Measurements from ENCODE around the gene TECPR2.
A peak's percentile ranks its signal among the peaks of the same experiment; 100 is the strongest.
"Not testable (repeated sequence)": the region's sequence is repeated elsewhere in the genome, so short reads cannot be mapped to it uniquely, and the experiment has no call there.

Gene TECPR2

GRCh38 chr14:102362545-102363181 lies at the start of gene TECPR2, which contains the start of gene CINP:
TSS of gene TECPR2 (plus strand) at chr14:102362941. CDS start at chr14:102376722, 13,781 bp downstream.
TSS of gene CINP (minus strand) at chr14:102362890. CDS start at chr14:102362851, 39 bp downstream.
- DNase-seq (ENCODE audit: low read depth in 3 of 3) = peak; percentile 92 to 99 (median 94)

- peak; percentile 65 to 71 (median 70) for DNase-seq (ENCODE audit: low read depth in 3 of 3)
Observed at GRCh38 chr14:102314242-102315011, 48.3 kb upstream of the TECPR2 start.

- DNase-seq (ENCODE audit: low read depth in 3 of 3) = no peak
Observed at GRCh38 chr14:102315121-102315520, 47.6 kb upstream of the TECPR2 start.

GRCh38 chr14:102316338-102316742 lies 46.4 kb upstream of the TECPR2 start:
- DNase-seq (ENCODE audit: low read depth in 3 of 3) = no peak

GRCh38 chr14:102316743-102317563 lies 45.8 kb upstream of the TECPR2 start:
- peak; percentile 89 to 96 (median 92) for DNase-seq (ENCODE audit: low read depth in 3 of 3)

- DNase-seq (ENCODE audit: low read depth in 3 of 3) = no peak
Observed at GRCh38 chr14:102317564-102318248, 45.0 kb upstream of the TECPR2 start.

- DNase-seq (ENCODE audit: low read depth in 3 of 3) = no peak
Observed at GRCh38 chr14:102318781-102319276, 43.9 kb upstream of the TECPR2 start.

GRCh38 chr14:102319351-102320032 lies 43.2 kb upstream of the TECPR2 start, which contains the start of gene ZNF839:
TSS of gene ZNF839 (plus strand) at chr14:102319746. CDS start at chr14:102319766, 20 bp downstream.
- peak; percentile 89 to 96 (median 89) for DNase-seq (ENCODE audit: low read depth in 3 of 3)

- DNase-seq (ENCODE audit: low read depth in 3 of 3) = peak in 2 of 3 experiments; percentile 26 to 37
Observed at GRCh38 chr14:102320033-102320660, 42.6 kb upstream of the TECPR2 start.

- no peak for DNase-seq (ENCODE audit: low read depth in 3 of 3)
Observed at GRCh38 chr14:102320671-102321455, 41.9 kb upstream of the TECPR2 start.

GRCh38 chr14:102321456-102322422 lies 41.0 kb upstream of the TECPR2 start:
- DNase-seq (ENCODE audit: low read depth in 3 of 3) = no peak

- DNase-seq (ENCODE audit: low read depth in 3 of 3) = no peak
Observed at GRCh38 chr14:102323102-102323501, 39.6 kb upstream of the TECPR2 start.

- no peak for DNase-seq (ENCODE audit: low read depth in 3 of 3)
Observed at GRCh38 chr14:102325791-102326345, 36.9 kb upstream of the TECPR2 start.

GRCh38 chr14:102326583-102326982 lies 36.2 kb upstream of the TECPR2 start:
- DNase-seq (ENCODE audit: low read depth in 3 of 3) = no peak

- DNase-seq (ENCODE audit: low read depth in 3 of 3) = not testable (repeated sequence)
Observed at GRCh38 chr14:102329381-102329780, 33.4 kb upstream of the TECPR2 start.

GRCh38 chr14:102330806-102331205 lies 31.9 kb upstream of the TECPR2 start:
- DNase-seq (ENCODE audit: low read depth in 3 of 3) = no peak

GRCh38 chr14:102333390-102333789 lies 29.4 kb upstream of the TECPR2 start:
- DNase-seq (ENCODE audit: low read depth in 3 of 3) = no peak
